MCF 10A (cell line): ENCODE measurements around the gene SYT1. TPM values are rescaled to one million over a fixed set of nuclear protein-coding genes. Genes with fewer than 3 reads are reported as not detected.

Experiments
- BruUV-seq: library from RNA; stranded (reverse); fragments of 400-500 nt; replicated peaks from 2 replicates; lab custom pipeline; 2021; lab: Mats Ljungman, UMichigan
- CTCF ChIA-PET: fragments of 300-600 bp; sonication (Branson Sonifier 250); formaldehyde crosslinking; extraction: SDS; loops from one replicate; lab custom pipeline; 2021; ENCODE audit warnings: antibody characterized with exemption, inconsistent platforms; lab: Yijun Ruan, JAX
- POLR2A ChIA-PET: fragments of 300-600, 350-650 bp; sonication (Branson Sonifier 250); formaldehyde crosslinking; extraction: SDS; loops from one replicate; lab custom pipeline; 2020; ENCODE audit warnings: antibody characterized with exemption, inconsistent platforms; lab: Yijun Ruan, JAX
- DNase-seq: peaks from one replicate; pipeline ENCODE4 v3.0.0-alpha.2; 2018; ENCODE audit not compliant: unreplicated experiment
- H3K27ac Mint-ChIP-seq: one replicate; pipeline ENCODE4 v1.8.0; 2022; ENCODE audit warnings: mild to moderate bottlenecking, low read depth, mixed read lengths; ENCODE audit not compliant: unreplicated experiment
- H3K27me3 Mint-ChIP-seq: one replicate; pipeline ENCODE4 v1.8.0; 2022; ENCODE audit warnings: mixed read lengths; ENCODE audit not compliant: insufficient read depth, unreplicated experiment
- H3K36me3 Mint-ChIP-seq: one replicate; pipeline ENCODE4 v1.8.0; 2022; ENCODE audit warnings: mild to moderate bottlenecking, moderate library complexity, mixed read lengths; ENCODE audit not compliant: insufficient read depth, unreplicated experiment
- H3K4me1 Mint-ChIP-seq: one replicate; pipeline ENCODE4 v1.8.0; 2022; ENCODE audit warnings: mixed read lengths; ENCODE audit not compliant: insufficient read depth, unreplicated experiment
- H3K4me3 Mint-ChIP-seq: one replicate; pipeline ENCODE4 v1.8.0; 2022; ENCODE audit warnings: mild to moderate bottlenecking, moderate library complexity, mixed read lengths; ENCODE audit not compliant: unreplicated experiment
- H3K9me3 Mint-ChIP-seq: one replicate; pipeline ENCODE4 v1.8.0; 2022; ENCODE audit warnings: mixed read lengths; ENCODE audit not compliant: unreplicated experiment
- intact Hi-C: fragments of 100-400 bp; cut with micrococcal nuclease; formaldehyde crosslinking; loops from 2 replicates; pipeline ENCODE4 v1.14.1; 2022
- total RNA-seq: library from RNA; stranded (reverse); gene quantifications from 2 replicates; pipeline ENCODE4 v1.2.3, GENCODE V29; 2022
- TF ChIP-seq, protein P1 (sequence below): fragments of 200-600 bp; IDR thresholded peaks from one replicate; pipeline ENCODE4 v1.8.0; 2022; ENCODE audit warnings: antibody characterized with exemption, mild to moderate bottlenecking; ENCODE audit not compliant: unreplicated experiment

SYT1 gene
- total RNA-seq, 1 experiment from 2014 or later, result 7.4 TPM

DNA sequence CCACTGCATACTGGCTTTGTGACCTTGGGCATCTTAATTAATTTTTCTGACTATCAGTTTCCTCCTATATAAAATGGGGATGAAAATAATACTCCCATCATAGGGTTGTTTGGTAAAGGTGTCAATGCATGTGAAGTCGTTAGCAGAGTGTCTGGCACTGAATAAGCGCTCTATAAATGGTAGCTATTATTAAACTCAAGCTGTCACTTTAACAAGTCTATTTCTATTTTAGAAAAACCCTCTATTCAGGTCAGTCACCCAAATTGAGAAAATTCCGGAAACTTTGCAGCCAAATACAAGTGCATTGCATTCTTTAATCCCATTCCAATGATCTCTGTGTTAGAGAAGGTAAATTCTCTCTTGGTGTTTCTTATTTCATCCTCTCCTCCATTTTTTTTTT is 363.1 kb downstream of the SYT1 start:
- no peaks in the 10 kb centered on the region for H3K4me1 Mint-ChIP-seq
- peaks cover 11% of the 10 kb centered on the region for H3K9me3 Mint-ChIP-seq
- CTCF ChIA-PET, result no interaction called here
- POLR2A ChIA-PET, result no interaction called here
- TF ChIP-seq, protein P1, sequence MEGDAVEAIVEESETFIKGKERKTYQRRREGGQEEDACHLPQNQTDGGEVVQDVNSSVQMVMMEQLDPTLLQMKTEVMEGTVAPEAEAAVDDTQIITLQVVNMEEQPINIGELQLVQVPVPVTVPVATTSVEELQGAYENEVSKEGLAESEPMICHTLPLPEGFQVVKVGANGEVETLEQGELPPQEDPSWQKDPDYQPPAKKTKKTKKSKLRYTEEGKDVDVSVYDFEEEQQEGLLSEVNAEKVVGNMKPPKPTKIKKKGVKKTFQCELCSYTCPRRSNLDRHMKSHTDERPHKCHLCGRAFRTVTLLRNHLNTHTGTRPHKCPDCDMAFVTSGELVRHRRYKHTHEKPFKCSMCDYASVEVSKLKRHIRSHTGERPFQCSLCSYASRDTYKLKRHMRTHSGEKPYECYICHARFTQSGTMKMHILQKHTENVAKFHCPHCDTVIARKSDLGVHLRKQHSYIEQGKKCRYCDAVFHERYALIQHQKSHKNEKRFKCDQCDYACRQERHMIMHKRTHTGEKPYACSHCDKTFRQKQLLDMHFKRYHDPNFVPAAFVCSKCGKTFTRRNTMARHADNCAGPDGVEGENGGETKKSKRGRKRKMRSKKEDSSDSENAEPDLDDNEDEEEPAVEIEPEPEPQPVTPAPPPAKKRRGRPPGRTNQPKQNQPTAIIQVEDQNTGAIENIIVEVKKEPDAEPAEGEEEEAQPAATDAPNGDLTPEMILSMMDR, result no peak
- H3K4me3 Mint-ChIP-seq, result no peak overlapping the region
- no peaks in the 10 kb centered on the region for H3K27me3 Mint-ChIP-seq
- no peak overlapping the region for H3K27ac Mint-ChIP-seq
- no TSS peak for BruUV-seq
- H3K36me3 Mint-ChIP-seq, result no peaks in the 10 kb centered on the region
- intact Hi-C loops, result no loop called here
- no peak for DNase-seq

DNA sequence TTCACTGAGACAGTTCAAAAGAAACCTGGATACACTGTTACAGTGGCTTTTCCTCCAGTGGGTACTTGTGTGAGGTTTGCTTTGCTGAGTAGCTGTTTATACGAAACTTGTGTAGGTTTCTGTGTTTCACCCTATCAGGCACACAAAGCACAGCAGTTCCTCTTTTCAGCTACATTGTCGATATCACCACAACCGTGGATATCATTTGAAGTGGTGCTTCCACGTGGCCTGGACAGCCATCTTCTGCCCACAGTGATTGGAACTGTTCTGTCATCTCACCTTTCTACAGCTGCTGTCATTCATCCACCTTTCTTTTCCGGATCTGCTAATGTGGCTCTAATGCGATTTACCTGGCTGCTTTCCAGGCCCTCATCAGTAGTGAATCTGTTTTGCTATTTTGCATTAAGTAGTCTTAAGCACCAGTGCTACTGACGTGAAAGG is 368.8 kb downstream of the SYT1 start:
- ChIA-PET POLR2A (no interaction called here), CTCF (interaction anchor here (0.7 kb wide), 1 partner anchor 782 kb away, joined by 3 read pairs; no protein-coding TSS in a partner anchor)
- H3K4me1 Mint-ChIP-seq, result no peaks in the 10 kb centered on the region
- TF ChIP-seq, protein P1, result no peak
- DNase-seq, result no peak
- no peak overlapping the region for H3K4me3 Mint-ChIP-seq
- no TSS peak for BruUV-seq
- H3K27me3 Mint-ChIP-seq, result no peaks in the 10 kb centered on the region
- no peaks in the 10 kb centered on the region for H3K36me3 Mint-ChIP-seq
- H3K9me3 Mint-ChIP-seq, result peaks cover under 1% of the 10 kb centered on the region
- no peak overlapping the region for H3K27ac Mint-ChIP-seq
- intact Hi-C loops, result no loop called here

DNA sequence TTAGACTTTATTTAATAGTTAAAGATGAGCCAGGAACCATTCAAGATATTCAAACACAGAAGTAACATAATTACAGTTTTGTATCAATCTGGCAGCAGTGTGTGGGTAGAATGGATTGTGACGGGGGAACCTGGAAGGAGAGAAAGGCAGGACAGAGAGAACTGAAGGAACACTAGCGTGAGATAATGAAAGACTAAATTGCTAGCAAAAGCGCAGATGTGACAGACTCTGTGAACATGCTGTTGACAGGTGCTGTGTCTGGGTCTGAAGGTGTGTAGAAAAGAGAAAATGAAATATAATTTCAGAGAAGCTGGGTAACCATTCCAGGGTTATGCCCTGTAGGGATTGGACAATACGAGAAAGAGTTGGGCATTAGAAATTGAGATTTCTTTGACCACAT is 372.3 kb downstream of the SYT1 start:
- BruUV-seq, result no TSS peak
- no peaks in the 10 kb centered on the region for H3K36me3 Mint-ChIP-seq

DNA sequence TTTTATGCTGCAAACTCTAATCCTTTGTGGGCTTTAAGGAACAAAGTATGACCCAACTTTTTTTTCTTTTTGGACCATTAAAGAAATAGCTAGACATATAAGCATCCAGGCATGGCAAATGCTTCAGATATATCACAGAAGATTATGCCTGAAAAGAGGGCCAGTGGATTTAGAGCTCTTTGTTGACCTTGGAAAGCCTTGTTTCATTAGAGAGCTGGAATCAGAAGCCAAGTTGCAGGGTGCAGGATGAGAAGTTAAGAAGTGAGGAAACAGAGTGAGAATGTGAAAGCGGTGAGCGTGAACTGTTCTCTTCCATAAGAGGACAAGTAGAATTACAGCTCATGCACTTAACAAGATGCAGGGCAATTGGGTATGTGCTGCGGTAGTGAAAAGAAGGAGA is 373.7 kb downstream of the SYT1 start:
- intact Hi-C loops, result no loop called here
- Mint-ChIP-seq H3K36me3 (no peaks in the 10 kb centered on the region), H3K27me3 (no peaks in the 10 kb centered on the region), H3K27ac (no peak overlapping the region), H3K9me3 (no peaks in the 10 kb centered on the region), H3K4me1 (no peaks in the 10 kb centered on the region), H3K4me3 (no peak overlapping the region)
- CTCF ChIA-PET, result interaction anchor here (0.6 kb wide), 1 partner anchor 597 kb away, joined by 3 read pairs; no protein-coding TSS in a partner anchor
- no peak for DNase-seq
- no TSS peak for BruUV-seq
- POLR2A ChIA-PET, result interaction anchor here (0.7 kb wide), 1 partner anchor 83 kb away, joined by 3 read pairs; no protein-coding TSS in a partner anchor
- TF ChIP-seq, protein P1, result no peak

More for the DNA sequence above, 372.3 kb downstream of the SYT1 start:
- H3K4me1 Mint-ChIP-seq, result no peaks in the 10 kb centered on the region
- no peaks in the 10 kb centered on the region for H3K27me3 Mint-ChIP-seq
- no peak for DNase-seq
- no peak overlapping the region for H3K4me3 Mint-ChIP-seq
- ChIA-PET CTCF (interaction anchor here (0.7 kb wide), 1 partner anchor 94 kb away, joined by 3 read pairs; no protein-coding TSS in a partner anchor), POLR2A (no interaction called here)
- no peaks in the 10 kb centered on the region for H3K9me3 Mint-ChIP-seq
- H3K27ac Mint-ChIP-seq, result no peak overlapping the region
- TF ChIP-seq, protein P1, result no peak
- intact Hi-C loops, result no loop called here
